A549 (cell line): ENCODE measurements around the gene HNRNPM. TPM values are rescaled to one million over a fixed set of nuclear protein-coding genes. Genes with fewer than 3 reads are reported as not detected.

Source experiments
- ATAC-seq, 2 experiments: fragments of 200-7000 bp in 1 of 2; fragments of >200 bp in 1 of 2; cut with Nextera tagmentation in 1 of 2; cut with Tn5 transposase in 1 of 2; 3 replicates each; pipeline versions ENCODE4 v1.8.0 to v1.9.1; 2018 to 2020; ENCODE audit warnings: mild to moderate bottlenecking in 1 of 2, moderate library complexity in 1 of 2
- CTCF ChIA-PET: fragments of 300-600 bp; sonication (Branson Sonifier 250); formaldehyde crosslinking; extraction: SDS; loops from one replicate; lab custom pipeline; 2021; ENCODE audit warnings: antibody characterized with exemption, inconsistent platforms; lab: Yijun Ruan, JAX
- POLR2A ChIA-PET: fragments of 350-600 bp; formaldehyde crosslinking; extraction: SDS; loops from one replicate; lab custom pipeline; 2021; ENCODE audit warnings: antibody characterized with exemption, inconsistent platforms; lab: Yijun Ruan, JAX
- DNase-seq, 2 experiments: peaks; one replicate each; pipeline versions ENCODE4 v3.0.0 to v3.0.0-alpha.2; 2011 to 2016; ENCODE audit warnings: low read depth in 1 of 2, low spot score in 1 of 2
- FAIRE-seq: peaks from 2 replicates; lab custom pipeline; 2011; peaks lifted over from hg19 to GRCh38; lab: Jason Lieb, UNC
- H3K27ac ChIP-seq, 2 experiments: fragments of >200 bp; sonication (Bioruptor Twin); formaldehyde crosslinking; 3 replicates each; pipeline ENCODE4 v1.5.1; 2016 to 2017
- H3K4me1 ChIP-seq: fragments of >200 bp; sonication (Bioruptor Twin); formaldehyde crosslinking; 3 replicates; pipeline ENCODE4 v1.6.1; 2016
- H3K4me2 ChIP-seq: fragments of >200 bp; sonication (Bioruptor Twin); formaldehyde crosslinking; 3 replicates; pipeline ENCODE4 v1.6.1; 2016
- H3K4me3 ChIP-seq: fragments of >200 bp; sonication (Bioruptor Twin); formaldehyde crosslinking; 3 replicates; pipeline ENCODE4 v1.5.1; 2016
- H3K9me3 ChIP-seq: fragments of >200 bp; sonication (Bioruptor Twin); formaldehyde crosslinking; 3 replicates; pipeline ENCODE4 v1.6.1; 2016
- CEBPB ChIP-seq, 2 experiments: fragments of >200 bp in 1 of 2; sonication (Bioruptor Twin) in 1 of 2; formaldehyde crosslinking in 1 of 2; IDR thresholded peaks; 2 replicates each; pipeline ENCODE4 v1.6.1; 2012 to 2016
- CHD2 ChIP-seq: fragments of 150-350 bp; IDR thresholded peaks from 2 replicates; pipeline ENCODE4 v1.6.1; 2014; ENCODE audit warnings: low read length; ENCODE audit not compliant: partially characterized antibody
- CHD4 ChIP-seq: fragments of 200-600 bp; sonication (generic); IDR thresholded peaks from 2 replicates; pipeline ENCODE4 v1.6.1; 2016; ENCODE audit warnings: antibody characterized with exemption, mild to moderate bottlenecking, borderline replicate concordance
- GATA3 ChIP-seq: IDR thresholded peaks from 2 replicates; pipeline ENCODE4 v1.6.1; 2012; ENCODE audit warnings: borderline replicate concordance
- JUN ChIP-seq, 2 experiments: fragments of >200 bp; sonication (Bioruptor Twin); formaldehyde crosslinking; IDR thresholded peaks; 2 replicates in 1 of 2; 3 replicates in 1 of 2; pipeline ENCODE4 v1.6.1; 2016 to 2017
- KDM1A ChIP-seq: fragments of 200-600 bp; sonication (generic); IDR thresholded peaks from 2 replicates; pipeline ENCODE4 v1.6.1; 2016; ENCODE audit warnings: low read depth, mild to moderate bottlenecking
- MAX ChIP-seq: IDR thresholded peaks from 2 replicates; pipeline ENCODE4 v1.6.1; 2012
- MYC ChIP-seq: IDR thresholded peaks from 2 replicates; pipeline ENCODE4 v1.6.1; 2012; ENCODE audit warnings: mild to moderate bottlenecking, inconsistent platforms, low read length, improper control_type of control experiment, borderline replicate concordance
- NR3C1 ChIP-seq: fragments of >200 bp; sonication (Bioruptor Twin); formaldehyde crosslinking; IDR thresholded peaks from 3 replicates; pipeline ENCODE4 v1.6.1; 2017
- PHF8 ChIP-seq: fragments of 200-600 bp; sonication (generic); IDR thresholded peaks from 2 replicates; pipeline ENCODE4 v1.6.1; 2016; ENCODE audit warnings: low read depth, mild to moderate bottlenecking, antibody characterized with exemption, moderate library complexity, borderline replicate concordance
- POLR2A ChIP-seq: IDR thresholded peaks from 2 replicates; pipeline ENCODE4 v1.6.1; 2012; ENCODE audit warnings: mild to moderate bottlenecking, low read length
- RNF2 ChIP-seq: fragments of 200-600 bp; sonication (generic); IDR thresholded peaks from 2 replicates; pipeline ENCODE4 v1.6.1; 2016; ENCODE audit warnings: low read depth, mild to moderate bottlenecking, antibody characterized with exemption, moderate library complexity, borderline replicate concordance
- ZFP36 ChIP-seq: fragments of 450-650 bp; IDR thresholded peaks from 2 replicates; pipeline ENCODE4 v1.6.1; 2014; ENCODE audit warnings: borderline replicate concordance; ENCODE audit not compliant: partially characterized antibody
- WGBS: methylation state at CpG from one replicate; pipeline ENCODE4 v1.1.6; 2017; ENCODE audit errors: missing lambda C conversion rate; 5-methylcytosine and 5-hydroxymethylcytosine counted together
- polyA plus RNA-seq, 4 experiments: library from polyadenylated mRNA; depleted of rRNA in 3 of 4; stranded (reverse); fragments of >200 nt; fragmentation: RNase III in 1 of 4; extraction: RNeasy Plus Mini Kit Qiagen cat#74134 plus additional on column Dnase treatment in 1 of 4; gene quantifications; 2 replicates in 3 of 4; 3 replicates in 1 of 4; pipeline ENCODE4 v1.2.3, GENCODE V29; 2011 to 2017
- TF ChIP-seq, protein P1 (sequence below): fragments of >200 bp; sonication (Bioruptor Twin); formaldehyde crosslinking; IDR thresholded peaks from 3 replicates; pipeline ENCODE4 v1.6.1; 2016
- TF ChIP-seq, protein P2 (sequence below): fragments of 450-650 bp; IDR thresholded peaks from 2 replicates; pipeline ENCODE4 v1.6.1; 2014; ENCODE audit warnings: antibody characterized with exemption
- TF ChIP-seq, protein P3 (sequence below): fragments of 200-600 bp; sonication (generic); IDR thresholded peaks from 2 replicates; pipeline ENCODE4 v1.6.1; 2016; ENCODE audit warnings: antibody characterized with exemption, mild to moderate bottlenecking, moderate library complexity
- TF ChIP-seq, protein P4 (sequence below): fragments of 150-350 bp; IDR thresholded peaks from 2 replicates; pipeline ENCODE4 v1.6.1; 2014; ENCODE audit warnings: low read depth, mild to moderate bottlenecking, low read length

The HNRNPM gene
- polyA plus RNA-seq, 2 of the 4 experiments (the other 2 are of a cell fraction), result 168 to 352 TPM

DNA sequence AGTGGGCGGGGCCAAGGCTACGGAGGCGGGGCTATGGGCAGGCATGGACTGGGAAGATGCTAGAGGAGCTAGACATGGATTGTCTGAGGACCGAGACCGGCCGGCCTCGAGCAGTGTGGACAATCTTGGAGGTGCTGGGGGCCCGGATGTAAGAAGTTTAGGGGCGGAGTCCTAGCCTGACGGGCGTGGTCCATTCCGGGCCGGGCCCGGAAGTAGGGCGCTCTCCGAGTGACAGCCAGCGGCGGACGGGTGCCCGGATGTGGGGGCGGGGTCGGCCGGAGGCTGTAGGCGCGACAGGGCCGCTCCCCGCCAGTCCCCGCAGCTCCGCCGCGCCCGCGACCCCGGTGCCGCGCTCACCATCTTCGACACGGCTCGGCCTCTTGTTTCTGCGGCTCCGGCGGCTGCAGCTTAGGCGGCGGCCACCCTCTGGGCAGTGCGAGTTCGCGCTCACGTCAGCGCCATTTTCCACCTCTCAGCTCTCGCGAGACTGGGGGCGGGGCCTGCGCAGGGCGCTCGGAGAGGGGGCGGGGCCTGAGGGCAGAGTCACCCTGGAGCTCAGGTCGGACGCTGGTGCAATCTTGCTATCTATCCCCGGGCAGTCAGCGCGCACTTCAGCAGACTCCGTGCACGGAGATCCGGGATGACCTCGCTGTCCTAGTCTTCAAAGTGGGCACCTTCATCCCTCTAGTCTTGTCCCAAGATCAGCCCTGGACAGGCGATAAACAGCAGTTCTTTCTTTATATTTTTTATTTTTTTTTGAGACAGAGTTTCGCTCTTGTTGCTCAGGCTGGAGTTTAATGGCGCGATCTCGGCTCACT, 69.1 kb downstream of the HNRNPM start, which contains the start of gene ZNF414:
Gene ZNF414 (minus strand): TSS at position 481 of the 818 bp plus-strand sequence. CDS start 121 bp downstream, at position 360.
- Histone ChIP-seq H3K4me1 (peaks cover 18% of the 10 kb centered on the region), H3K27ac (peak within 1 kb of the TSS; percentile 94 to 99), H3K9me3 (no peaks in the 10 kb centered on the region), H3K4me2 (peak within 1 kb of the TSS; percentile 90), H3K4me3 (peak within 1 kb of the TSS; percentile 51)
- ATAC-seq (peak; percentile 95), DNase-seq (peak; percentile 92 to 97), FAIRE-seq (no peak)
- ChIA-PET POLR2A (interaction anchor here (0.6 to 2.0 kb wide), 22 partner anchors 8 to 179 kb away, joined by 3 to 39 read pairs (median 5); partner anchors contain the start of genes HNRNPM, MARCHF2 and RAB11B), CTCF (interaction anchor here (1.0 to 3.0 kb wide), 4 partner anchors 8 to 161 kb away, joined by 4 to 15 read pairs (median 10); no protein-coding TSS in a partner anchor)
- WGBS, result 8% methylated on average over 15 of the region's 70 CpGs
- no peak for TF ChIP-seq RNF2
- TF ChIP-seq CHD4, result no peak
- TF ChIP-seq NR3C1, result no peak
- peak; percentile 53; the same call in 1 of the 2 replicates for TF ChIP-seq PHF8
- no peak for TF ChIP-seq ZFP36
- TF ChIP-seq, protein P1, sequence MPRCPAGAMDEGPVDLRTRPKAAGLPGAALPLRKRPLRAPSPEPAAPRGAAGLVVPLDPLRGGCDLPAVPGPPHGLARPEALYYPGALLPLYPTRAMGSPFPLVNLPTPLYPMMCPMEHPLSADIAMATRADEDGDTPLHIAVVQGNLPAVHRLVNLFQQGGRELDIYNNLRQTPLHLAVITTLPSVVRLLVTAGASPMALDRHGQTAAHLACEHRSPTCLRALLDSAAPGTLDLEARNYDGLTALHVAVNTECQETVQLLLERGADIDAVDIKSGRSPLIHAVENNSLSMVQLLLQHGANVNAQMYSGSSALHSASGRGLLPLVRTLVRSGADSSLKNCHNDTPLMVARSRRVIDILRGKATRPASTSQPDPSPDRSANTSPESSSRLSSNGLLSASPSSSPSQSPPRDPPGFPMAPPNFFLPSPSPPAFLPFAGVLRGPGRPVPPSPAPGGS, result peak; percentile 77; the same call in 2 of the 3 replicates
- peak; percentile 9; the same call in 1 of the 2 replicates for TF ChIP-seq GATA3
- peak; percentile 90 for TF ChIP-seq CHD2
- no peak for TF ChIP-seq KDM1A
- peak; percentile 33 to 94; a peak in 4 of 5 replicates for TF ChIP-seq JUN (IDR thresholded peaks at IDR 0.05)
- TF ChIP-seq MAX, result peak; percentile 36
- TF ChIP-seq, protein P2, sequence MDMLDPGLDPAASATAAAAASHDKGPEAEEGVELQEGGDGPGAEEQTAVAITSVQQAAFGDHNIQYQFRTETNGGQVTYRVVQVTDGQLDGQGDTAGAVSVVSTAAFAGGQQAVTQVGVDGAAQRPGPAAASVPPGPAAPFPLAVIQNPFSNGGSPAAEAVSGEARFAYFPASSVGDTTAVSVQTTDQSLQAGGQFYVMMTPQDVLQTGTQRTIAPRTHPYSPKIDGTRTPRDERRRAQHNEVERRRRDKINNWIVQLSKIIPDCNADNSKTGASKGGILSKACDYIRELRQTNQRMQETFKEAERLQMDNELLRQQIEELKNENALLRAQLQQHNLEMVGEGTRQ, result no peak
- peak; percentile 92 for TF ChIP-seq POLR2A
- TF ChIP-seq MYC, result no peak
- TF ChIP-seq CEBPB (IDR thresholded peaks at IDR 0.05), result peak in 1 of 2 experiments; percentile 50; a peak in 1 of 4 replicates
- TF ChIP-seq, protein P3, sequence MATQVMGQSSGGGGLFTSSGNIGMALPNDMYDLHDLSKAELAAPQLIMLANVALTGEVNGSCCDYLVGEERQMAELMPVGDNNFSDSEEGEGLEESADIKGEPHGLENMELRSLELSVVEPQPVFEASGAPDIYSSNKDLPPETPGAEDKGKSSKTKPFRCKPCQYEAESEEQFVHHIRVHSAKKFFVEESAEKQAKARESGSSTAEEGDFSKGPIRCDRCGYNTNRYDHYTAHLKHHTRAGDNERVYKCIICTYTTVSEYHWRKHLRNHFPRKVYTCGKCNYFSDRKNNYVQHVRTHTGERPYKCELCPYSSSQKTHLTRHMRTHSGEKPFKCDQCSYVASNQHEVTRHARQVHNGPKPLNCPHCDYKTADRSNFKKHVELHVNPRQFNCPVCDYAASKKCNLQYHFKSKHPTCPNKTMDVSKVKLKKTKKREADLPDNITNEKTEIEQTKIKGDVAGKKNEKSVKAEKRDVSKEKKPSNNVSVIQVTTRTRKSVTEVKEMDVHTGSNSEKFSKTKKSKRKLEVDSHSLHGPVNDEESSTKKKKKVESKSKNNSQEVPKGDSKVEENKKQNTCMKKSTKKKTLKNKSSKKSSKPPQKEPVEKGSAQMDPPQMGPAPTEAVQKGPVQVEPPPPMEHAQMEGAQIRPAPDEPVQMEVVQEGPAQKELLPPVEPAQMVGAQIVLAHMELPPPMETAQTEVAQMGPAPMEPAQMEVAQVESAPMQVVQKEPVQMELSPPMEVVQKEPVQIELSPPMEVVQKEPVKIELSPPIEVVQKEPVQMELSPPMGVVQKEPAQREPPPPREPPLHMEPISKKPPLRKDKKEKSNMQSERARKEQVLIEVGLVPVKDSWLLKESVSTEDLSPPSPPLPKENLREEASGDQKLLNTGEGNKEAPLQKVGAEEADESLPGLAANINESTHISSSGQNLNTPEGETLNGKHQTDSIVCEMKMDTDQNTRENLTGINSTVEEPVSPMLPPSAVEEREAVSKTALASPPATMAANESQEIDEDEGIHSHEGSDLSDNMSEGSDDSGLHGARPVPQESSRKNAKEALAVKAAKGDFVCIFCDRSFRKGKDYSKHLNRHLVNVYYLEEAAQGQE, result peak; percentile 92
- TF ChIP-seq, protein P4, sequence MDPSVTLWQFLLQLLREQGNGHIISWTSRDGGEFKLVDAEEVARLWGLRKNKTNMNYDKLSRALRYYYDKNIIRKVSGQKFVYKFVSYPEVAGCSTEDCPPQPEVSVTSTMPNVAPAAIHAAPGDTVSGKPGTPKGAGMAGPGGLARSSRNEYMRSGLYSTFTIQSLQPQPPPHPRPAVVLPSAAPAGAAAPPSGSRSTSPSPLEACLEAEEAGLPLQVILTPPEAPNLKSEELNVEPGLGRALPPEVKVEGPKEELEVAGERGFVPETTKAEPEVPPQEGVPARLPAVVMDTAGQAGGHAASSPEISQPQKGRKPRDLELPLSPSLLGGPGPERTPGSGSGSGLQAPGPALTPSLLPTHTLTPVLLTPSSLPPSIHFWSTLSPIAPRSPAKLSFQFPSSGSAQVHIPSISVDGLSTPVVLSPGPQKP, result no peak
- TF ChIP-seq, all 56 proteins: peak for 9
